H54 (cell line): ENCODE data around the gene YY1.
"Not testable (repeated sequence)": the region's sequence is repeated elsewhere in the genome, so short reads cannot be mapped to it uniquely, and the experiment has no call there.

Experiments used
- DNase-seq: peaks from one replicate; pipeline ENCODE4 v3.0.0; 2011; ENCODE audit warnings: low spot score, mixed read lengths; ENCODE audit not compliant: insufficient read length
- FAIRE-seq: peaks from 3 replicates; lab custom pipeline; 2011; peaks lifted over from hg19 to GRCh38; lab: Jason Lieb, UNC
- POLR2A ChIP-seq: IDR thresholded peaks from 2 replicates; pipeline ENCODE4 v1.6.1; 2011; ENCODE audit warnings: low read depth, mild to moderate bottlenecking, low read length

Gene YY1

DNA sequence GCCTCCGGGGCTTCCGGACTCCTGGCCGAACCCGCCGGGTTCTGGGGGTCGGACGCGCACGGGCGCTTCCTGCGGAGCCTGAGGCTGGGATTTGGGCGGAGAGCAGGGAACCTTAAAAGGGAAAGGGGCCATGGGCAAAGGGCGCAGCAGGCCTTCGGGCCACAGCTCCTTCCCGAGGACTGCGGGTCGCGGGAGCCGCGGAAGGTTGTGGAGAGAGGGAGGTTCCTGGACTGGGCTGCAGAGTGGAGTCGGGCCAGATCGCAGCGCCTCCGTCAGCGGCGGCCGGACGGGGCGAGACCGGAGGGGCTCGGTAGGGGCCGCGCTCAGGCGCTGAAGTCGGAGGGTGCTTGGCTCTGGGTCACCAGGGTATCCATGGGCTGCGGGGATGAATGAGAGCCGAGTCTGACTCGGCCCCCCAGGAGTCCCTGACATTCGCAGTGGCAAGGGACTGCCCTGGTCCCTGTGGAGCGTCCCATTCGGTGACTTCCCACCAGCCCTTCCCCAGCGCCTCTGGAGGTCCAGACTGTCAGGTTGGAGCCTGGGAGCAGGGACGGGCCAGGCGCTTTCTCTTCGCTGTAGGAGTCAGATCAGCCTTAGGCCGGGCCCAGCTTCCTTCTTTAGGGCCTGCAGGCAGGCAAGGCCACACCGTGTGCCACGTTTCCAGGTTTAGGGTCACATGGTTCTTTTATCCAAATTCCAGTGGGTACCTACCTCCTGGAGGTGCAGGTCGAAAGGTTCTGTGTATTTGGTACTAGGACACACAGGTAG is 68.2 kb downstream of the YY1 start:
- DNase-seq (no peak), FAIRE-seq (no peak)
- TF ChIP-seq POLR2A = no peak

DNA sequence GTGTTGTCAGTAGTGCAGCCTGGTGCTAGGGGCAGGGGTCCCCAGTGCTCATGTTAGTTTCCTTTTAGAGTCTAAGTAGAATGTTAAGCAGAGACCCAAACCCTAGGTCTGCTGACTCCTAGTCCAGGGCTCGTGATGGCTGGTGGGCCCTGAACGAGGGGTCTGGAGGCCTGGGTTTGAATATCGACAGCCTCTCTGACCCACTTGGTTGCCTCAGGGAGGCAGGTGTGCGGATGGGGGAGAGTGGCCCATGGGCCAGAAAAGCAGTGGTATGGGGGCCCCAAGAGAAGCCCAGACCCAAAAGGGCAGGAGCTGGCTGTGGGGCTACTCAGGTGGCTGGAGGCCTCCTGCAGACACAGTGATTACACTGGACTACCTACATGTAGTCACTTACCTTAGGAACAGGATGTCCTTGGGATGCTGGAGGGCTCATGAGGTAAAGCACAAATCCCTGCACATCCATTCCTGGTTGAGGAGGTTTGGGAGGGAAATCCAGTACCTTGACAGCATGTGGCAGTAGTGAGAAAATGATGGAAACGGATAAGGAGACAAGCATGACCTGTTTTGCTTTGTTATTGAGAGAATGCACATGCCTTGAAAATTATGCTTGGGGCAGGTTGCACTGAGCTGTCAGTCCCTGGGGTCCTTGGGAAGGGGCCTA is 69.0 kb downstream of the YY1 start:
- FAIRE-seq = no peak
- no peak for TF ChIP-seq POLR2A
- DNase-seq = no peak

DNA sequence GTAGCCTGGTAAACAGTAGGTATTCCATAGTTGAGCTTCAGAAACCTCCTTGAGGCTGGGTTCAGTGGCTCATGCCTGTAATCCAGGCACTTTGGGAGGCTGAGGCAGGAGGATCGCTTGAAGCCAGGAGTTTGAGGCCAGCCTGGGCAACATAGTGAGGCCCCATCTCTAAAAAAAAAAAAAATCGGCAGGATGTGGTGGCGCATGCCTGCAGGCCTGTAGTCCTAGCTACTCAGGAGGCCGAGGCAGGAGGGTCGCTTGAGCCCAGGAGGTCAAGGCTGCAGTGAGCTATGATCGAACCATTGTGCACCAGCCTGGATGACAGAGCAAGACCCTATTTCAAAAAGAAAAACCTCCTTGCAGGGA is 69.5 kb downstream of the YY1 start:
- FAIRE-seq, DNase-seq: not testable (repeated sequence)

DNA sequence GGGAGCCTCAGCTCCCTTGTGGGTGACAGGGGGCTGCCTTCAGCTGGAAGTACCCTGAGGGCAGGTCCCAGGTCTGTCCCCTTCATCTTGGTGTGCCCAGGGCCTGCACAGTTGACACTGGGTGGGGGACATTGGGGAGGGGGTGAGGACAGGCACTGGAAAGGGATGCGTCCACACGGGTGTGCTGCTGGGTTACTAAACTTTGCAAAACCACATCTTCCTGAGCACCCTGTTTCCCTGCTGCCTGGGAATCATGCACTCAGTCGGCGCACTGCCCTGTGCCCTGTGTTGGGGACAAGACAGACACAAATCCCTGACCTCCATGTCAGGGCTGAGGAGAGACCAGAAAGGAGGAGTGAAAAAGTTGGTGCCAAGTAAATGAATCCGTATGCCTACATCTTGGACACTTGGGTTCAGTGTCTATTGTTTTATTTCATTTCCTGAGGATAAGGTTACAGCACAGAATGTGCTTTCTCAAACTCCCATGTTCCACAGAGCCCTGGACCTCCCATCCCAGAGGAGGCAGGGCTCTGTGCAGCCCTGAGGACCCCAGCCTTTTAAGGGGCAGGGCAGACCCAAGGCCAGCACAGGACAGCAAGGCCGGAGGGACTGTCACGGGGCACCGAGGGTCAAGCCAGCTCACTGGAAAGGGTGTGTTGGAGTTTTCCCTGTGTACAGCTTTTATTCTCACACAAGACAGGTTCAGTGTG is 70.2 kb downstream of the YY1 start:
- no peak for DNase-seq
- FAIRE-seq = no peak
- no peak for TF ChIP-seq POLR2A

DNA sequence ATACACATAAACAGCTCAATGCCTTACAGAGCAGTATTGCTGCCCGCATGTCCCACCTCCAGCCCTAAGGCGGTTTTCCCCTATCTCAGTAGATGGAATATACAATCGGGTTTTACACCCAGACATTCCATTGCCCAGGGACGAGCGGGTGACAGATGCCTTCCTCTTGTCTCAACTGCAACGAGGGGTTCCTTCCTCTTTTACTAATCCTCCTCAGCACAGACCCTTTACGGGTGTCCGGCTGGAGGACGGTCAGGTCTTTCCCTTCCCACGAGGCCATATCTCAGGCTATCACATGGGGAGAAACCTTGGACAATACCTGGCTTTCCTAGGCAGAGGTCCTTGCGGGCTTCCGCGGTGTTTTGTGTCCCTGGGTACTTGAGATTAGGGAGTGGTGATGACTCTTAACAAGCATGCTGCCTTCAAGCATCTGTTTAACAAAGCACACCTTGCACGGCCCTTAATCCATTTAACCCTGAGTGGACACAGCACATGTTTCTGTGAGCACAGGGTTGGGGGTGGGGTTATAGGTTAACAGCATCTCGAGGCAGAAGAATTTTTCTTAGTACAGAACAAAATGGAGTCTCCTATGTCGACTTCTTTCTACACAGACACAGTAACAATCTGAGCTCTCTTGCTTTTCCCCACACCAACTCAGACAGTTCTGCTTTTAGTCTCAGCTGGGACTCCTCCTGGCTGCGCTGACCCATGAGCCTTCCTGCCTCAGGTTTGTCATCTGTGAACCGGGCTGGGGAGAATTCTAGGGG is 73.3 kb downstream of the YY1 start:
- not testable (repeated sequence) for FAIRE-seq, DNase-seq

DNA sequence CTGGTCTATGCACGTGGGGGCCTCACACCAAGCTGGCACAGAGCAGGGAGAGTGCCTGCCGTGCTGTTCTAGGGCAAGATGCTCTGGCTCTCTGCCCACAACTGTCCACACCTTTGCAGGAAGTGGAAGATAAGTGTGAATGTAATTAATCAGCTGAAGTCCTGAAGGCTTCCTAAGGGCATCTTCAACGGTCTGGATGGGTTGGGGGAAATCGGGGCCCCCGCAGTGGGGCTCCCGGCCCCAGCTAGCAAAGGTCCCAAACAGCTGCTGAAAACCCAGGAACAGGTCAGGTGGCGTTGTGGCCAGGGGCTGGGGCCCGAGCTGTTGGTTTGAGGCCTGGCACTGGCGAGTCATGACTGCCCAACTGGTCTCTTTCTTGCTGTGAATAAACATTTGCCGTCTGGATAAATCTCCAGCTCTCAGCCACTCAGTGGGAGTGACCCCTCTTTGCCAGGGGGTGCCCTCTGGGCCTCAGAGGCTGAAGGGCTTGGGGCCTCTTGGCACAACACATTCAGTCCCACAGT is 74.0 kb downstream of the YY1 start:
- TF ChIP-seq POLR2A = no peak
- FAIRE-seq (no peak), DNase-seq (no peak)

DNA sequence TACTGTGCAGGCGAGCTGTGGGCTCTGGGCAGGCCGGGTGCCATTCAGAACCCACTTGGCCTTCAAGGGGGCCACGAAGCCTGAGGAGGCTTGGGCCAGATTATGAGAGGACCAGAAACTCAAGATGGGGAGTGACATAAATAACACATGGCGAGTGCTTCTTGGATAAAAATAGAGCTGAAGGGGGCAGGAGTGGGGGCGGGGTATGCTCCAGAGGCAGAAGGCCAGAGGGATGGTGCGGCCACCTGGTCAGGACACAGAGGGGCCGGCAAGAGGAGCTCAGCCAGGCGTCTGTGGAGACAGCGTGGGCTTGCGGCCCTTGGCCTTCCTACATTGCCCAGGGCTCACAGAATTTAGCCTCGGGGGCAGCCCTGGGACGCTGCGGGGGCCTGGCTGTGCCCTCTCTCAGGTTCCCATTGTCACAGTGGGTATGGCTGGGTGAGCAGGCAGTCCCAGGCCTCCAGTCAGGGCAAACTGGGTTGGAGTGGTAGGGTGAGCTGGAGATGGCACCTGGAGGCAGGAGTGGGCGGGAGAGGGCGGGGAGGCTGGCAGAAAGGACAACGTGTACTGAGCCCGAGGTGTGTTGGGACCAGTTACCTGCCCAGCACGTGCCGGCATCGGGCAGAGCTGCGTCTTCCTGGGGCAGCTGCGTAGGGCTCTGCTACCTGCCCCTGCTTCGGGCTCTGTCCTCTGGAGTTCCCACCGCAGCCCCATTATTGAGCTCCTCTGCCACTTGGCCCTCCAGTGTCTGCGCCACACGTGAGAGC is 74.7 kb downstream of the YY1 start:
- FAIRE-seq (no peak), DNase-seq (no peak)
- no peak for TF ChIP-seq POLR2A

DNA sequence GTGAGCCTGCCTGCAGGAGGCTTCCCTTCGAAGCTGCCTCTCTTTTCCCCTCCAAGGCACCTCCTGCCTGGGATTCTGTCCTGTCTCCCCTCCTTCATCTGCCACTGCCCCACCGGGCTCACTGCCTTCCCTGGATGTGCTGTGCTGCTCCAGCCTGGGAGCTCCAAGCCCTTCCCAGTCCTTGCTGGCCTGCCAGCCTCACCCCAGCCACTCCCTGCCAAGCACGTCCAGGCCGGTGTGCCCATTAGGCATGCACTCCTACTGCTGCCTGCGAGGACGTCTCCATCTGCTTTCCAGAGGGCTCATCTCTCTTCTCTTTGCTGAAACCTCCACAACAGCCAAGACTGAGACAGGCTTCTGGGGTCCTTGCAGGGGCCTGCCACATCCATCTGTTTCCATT is 75.8 kb downstream of the YY1 start:
- TF ChIP-seq POLR2A = no peak
- DNase-seq (no peak), FAIRE-seq (no peak)

DNA sequence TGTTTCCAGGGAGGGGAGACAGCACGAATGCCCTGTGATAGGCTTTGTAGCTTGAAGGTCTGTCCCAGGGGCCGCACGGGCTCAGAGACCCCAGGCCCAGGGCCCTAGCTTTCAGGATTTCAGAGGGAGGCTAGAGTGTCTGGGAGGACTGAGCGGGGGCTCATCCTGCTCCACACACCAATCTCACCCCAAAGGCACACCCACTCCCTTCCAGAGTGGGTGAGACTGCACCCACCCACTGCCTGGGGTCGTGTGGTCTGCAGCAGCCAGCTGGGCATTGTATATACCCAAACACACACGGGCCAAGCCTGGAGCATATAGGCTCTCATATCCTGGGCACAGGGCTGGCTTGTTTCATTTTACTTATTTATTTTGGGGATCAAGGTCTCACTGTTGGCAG is 78.4 kb downstream of the YY1 start:
- no peak for FAIRE-seq
- TF ChIP-seq POLR2A = no peak
- DNase-seq = no peak

DNA sequence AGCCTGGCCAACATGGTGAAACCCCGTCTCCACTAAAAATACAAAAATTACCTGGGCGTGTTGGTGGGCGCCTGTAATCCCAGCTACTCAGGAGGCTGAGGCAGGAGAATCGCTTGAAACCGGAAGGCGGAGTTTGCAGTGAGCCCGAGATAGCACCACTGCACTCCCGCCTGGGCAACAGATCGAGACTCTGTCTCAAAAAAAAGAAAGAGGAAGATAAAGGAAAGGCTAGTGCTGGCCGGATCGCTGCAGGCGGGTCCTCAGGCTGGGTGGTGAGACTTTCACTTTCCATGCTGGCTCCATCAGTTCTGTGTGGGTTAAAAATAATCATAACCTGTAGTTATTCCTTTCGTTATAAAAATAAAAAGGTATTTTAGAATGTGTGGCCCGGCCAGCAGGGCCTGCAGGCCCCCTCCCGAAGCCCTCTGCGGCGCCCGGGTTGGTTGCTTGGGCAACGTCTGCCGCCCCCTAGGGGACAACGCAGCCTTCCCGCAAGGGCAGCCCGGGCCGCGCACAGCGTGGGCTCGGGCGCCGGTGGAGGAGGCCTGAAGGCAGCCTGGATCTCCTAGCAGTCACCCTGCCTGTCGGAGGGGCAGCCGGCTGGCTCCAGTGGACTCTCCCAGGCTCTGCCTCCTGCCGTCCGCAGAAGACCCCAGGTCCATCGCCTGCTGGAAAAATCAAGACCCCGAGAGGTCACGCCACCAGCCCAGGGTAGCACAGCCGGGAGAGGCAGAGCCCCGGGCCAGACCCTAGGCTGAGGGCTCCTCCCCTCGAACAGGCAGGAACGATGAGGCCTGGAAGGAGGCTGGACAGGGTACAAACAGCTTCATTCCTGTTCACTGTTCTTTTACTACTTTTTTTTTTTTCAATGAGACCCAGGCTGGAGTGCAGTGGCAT is 79.2 kb downstream of the YY1 start:
- FAIRE-seq (no peak), DNase-seq (no peak)
- TF ChIP-seq POLR2A = no peak

DNA sequence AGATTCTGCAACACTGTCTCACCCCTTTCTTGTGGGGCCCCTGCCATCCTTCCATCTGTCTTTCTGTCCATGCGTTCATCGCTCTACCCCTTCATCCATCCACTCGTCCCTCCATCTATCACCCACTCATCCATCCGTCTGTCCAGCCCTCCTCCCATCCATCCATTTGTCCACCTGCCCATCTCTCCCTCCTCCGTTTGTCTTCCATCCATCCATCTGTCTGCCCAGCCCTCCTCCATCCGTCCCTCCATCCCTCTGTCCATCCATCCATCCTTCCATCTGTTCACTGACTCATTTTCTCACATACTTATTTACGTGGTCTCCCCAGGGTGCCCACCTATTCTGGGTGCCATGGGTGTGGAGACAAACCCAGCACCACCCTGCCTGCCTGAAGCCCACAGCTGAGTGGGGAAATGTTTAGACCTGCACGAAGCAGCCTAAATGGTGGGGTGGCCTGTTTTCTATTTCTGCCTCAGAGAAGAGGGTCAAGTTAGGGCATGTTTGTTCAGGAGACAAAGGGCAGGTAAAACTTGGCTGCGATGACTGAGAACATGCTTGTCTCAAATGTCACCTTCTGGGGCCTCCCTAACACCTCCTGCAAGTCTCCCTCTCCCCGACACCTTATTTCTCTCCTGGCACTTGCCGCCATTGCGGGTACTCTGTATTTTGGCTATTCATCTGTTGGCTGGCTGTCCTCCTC is 81.4 kb downstream of the YY1 start:
- FAIRE-seq (no peak), DNase-seq (no peak)
- no peak for TF ChIP-seq POLR2A

DNA sequence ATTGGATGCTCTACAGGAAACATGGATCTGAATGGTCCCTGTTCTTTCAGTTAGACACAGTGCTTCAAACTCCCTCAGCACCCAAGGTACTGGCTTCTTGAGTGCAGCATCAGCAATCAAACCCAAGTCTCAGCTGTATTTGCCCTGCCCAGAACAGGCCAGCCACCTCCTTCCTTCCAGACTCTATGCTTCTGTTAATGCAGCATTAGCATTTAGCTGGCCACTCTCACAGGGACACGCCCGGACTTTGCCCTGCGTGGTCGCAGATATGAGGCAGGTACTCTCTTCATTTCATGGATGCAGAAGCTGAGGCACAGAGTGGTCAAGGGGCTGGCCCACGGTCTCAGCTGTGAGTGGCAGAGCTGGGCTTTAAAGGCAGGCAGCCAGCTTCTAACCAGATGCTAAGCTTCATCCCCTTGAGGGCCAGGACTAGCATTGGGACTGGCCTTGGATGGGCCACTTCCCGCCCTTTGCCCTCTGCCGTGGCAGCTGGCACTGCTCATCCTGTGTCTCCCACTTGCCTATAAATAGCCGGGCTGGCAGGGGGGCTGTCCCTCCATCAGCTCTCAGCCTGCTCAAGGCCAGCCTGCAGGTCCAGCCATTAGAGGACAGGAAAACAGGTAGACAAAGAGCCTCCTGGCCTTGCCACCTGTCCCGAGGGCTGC is 82.7 kb downstream of the YY1 start:
- DNase-seq (no peak), FAIRE-seq (no peak)

More for the DNA sequence above, 82.7 kb downstream of the YY1 start:
- TF ChIP-seq POLR2A = no peak
